SK-N-MC (cell line): Measurements from ENCODE around the gene GID8.

ENCODE experiments used
- EZH2 ChIP-seq: fragments of 200-600 bp; sonication (generic); IDR thresholded peaks from one replicate; pipeline ENCODE4 v1.6.1; 2017; ENCODE audit warnings: antibody characterized with exemption
- FOXP2 ChIP-seq: optimal IDR thresholded peaks from 2 replicates; pipeline ENCODE3; 2011; ENCODE audit warnings: mild to moderate bottlenecking, moderate library complexity; ENCODE audit not compliant: insufficient read depth; ENCODE audit errors: extremely low read length, control extremely low read depth
- POLR2AphosphoS5 ChIP-seq: IDR thresholded peaks from 2 replicates; pipeline ENCODE4 v1.6.1; 2012; ENCODE audit warnings: mild to moderate bottlenecking, low read depth, low read length, borderline replicate concordance

DNA sequence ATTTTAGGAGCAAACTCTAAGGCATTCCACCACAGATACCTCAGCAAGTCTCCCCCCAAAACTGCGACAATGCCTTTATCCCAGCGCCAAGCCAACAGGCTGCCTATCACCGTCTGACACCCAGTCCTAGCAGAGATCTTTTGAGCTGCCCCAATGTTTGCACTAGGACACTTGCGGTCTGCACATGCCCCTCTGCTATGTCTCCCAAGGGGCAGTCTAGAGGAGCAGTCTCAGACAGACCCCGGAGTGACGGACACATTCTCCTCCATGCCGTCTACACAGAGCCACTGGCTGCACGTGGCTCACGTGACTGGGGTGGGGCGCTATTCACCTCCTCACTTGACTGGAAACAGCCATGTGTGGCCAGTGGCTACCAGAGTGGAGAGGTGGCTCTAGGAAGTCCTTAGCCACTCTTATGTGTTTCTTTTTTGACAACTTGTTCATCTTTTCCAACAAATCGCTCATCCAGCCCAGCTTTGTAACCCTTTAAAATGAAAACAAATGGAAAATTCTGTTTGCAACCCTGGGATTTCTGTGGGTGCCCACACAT, 27.7 kb upstream of the GID8 start:
- TF ChIP-seq EZH2 (no peak), POLR2AphosphoS5 (no peak), FOXP2 (no peak)
